Osteoblast (primary cell): ENCODE results near the gene TPRN. TPM values are rescaled to one million over a fixed set of nuclear protein-coding genes. Genes with fewer than 3 reads are reported as not detected.
"Not testable (repeated sequence)": the region's sequence is repeated elsewhere in the genome, so short reads cannot be mapped to it uniquely, and the experiment has no call there.

Experiments used
- DNase-seq: peaks from one replicate; pipeline ENCODE4 v3.0.0; 2011; ENCODE audit warnings: low spot score, mixed read lengths; ENCODE audit not compliant: insufficient read length; ENCODE audit errors: missing footprints
- H2AFZ ChIP-seq: 2 replicates; pipeline ENCODE4 v1.6.0; 2011; ENCODE audit warnings: mild to moderate bottlenecking, low read length
- H3K27ac ChIP-seq: 2 replicates; pipeline ENCODE4 v1.5.1; 2011; ENCODE audit warnings: mild to moderate bottlenecking, low read depth, low read length, moderate library complexity
- H3K27me3 ChIP-seq: 2 replicates; pipeline ENCODE4 v1.6.0; 2012; ENCODE audit warnings: mild to moderate bottlenecking, control low read depth, inconsistent platforms, low read length, moderate library complexity; ENCODE audit not compliant: insufficient read depth
- H3K36me3 ChIP-seq: 2 replicates; pipeline ENCODE4 v1.5.1; 2011; ENCODE audit warnings: mild to moderate bottlenecking, low read length, control low read depth, moderate library complexity; ENCODE audit not compliant: insufficient read depth
- H3K4me1 ChIP-seq: 2 replicates; pipeline ENCODE4 v1.5.1; 2011; ENCODE audit warnings: mild to moderate bottlenecking, low read length, control low read depth, moderate library complexity; ENCODE audit not compliant: insufficient read depth
- H3K4me2 ChIP-seq: 2 replicates; pipeline ENCODE4 v1.6.0; 2011; ENCODE audit warnings: mild to moderate bottlenecking, low read length; ENCODE audit not compliant: insufficient read depth
- H3K4me3 ChIP-seq: fragments of 200-600 bp; sonication (generic); 3 replicates; pipeline ENCODE4 v1.5.1; 2012; ENCODE audit warnings: mild to moderate bottlenecking, low read length, inconsistent platforms; ENCODE audit not compliant: insufficient read depth
- H3K79me2 ChIP-seq: 2 replicates; pipeline ENCODE4 v1.6.0; 2012; ENCODE audit warnings: mild to moderate bottlenecking, low read length, control low read depth, inconsistent platforms; ENCODE audit not compliant: insufficient read depth
- H3K9me3 ChIP-seq: 2 replicates; pipeline ENCODE4 v1.5.1; 2011; ENCODE audit warnings: low read depth, low read length, control low read depth
- H4K20me1 ChIP-seq: 2 replicates; pipeline ENCODE4 v1.6.0; 2012; ENCODE audit warnings: mild to moderate bottlenecking, low read length, control low read depth; ENCODE audit not compliant: insufficient read depth
- total RNA-seq: library from RNA; depleted of rRNA; stranded (reverse); fragments of >200 nt; gene quantifications from 2 replicates; pipeline ENCODE4 v1.2.3, GENCODE V29; 2012
- TF ChIP-seq, protein P1 (sequence below): IDR thresholded peaks from 2 replicates; pipeline ENCODE4 v1.5.1; 2011; ENCODE audit warnings: mild to moderate bottlenecking, low read depth, low read length, moderate library complexity; ENCODE audit errors: extremely low read depth

TPRN gene
- total RNA-seq, 1 donor = 10.5 TPM

DNA sequence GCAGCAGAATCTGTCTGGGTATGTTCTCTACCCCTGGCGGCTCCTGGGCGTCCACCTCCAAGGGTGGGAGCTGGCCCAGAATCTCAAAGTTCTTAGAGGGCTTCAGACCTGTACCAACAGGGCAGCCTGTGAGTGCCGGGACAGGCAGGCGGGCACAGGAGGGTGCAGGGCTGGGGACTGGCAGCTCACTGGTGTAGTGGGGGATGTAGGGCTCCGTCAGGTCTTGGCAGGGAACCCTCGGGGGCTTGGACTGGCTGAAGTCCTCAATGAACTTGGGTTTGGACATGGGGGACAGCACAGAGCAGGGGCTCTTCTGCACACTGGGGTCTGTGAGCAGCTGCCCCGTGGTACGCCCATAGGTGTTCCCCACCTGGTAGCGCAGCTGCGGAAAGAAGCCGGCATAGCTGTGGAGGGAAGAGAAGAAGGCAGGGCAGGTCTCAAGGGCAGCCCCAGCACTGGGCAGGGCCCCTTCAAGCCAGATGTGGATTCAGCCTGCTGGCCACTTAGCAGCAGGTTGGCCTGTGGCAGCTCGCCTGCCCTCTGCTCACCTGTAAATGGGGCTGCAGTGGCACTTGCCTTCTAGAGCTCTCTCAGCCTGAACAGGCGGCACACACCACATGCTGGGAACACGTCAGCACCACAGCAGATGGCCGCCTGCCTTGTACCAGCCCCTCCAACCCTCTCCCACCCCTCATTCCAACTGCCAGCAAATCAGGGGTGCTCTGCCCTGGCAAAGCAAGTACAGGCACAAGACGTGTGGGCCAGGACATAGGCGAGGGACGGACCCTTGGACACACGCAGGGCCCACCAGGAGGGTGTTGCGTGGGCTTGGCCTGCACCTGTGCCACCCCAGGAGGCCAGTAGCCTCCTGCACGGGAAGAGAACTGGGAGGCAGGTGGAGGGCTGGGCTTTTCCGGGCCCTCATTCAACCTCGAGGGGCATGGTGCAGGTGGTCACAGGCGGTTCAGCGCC is 45.2 kb upstream of the TPRN start:
- H3K4me2 ChIP-seq = no peak overlapping the region
- TF ChIP-seq, protein P1, sequence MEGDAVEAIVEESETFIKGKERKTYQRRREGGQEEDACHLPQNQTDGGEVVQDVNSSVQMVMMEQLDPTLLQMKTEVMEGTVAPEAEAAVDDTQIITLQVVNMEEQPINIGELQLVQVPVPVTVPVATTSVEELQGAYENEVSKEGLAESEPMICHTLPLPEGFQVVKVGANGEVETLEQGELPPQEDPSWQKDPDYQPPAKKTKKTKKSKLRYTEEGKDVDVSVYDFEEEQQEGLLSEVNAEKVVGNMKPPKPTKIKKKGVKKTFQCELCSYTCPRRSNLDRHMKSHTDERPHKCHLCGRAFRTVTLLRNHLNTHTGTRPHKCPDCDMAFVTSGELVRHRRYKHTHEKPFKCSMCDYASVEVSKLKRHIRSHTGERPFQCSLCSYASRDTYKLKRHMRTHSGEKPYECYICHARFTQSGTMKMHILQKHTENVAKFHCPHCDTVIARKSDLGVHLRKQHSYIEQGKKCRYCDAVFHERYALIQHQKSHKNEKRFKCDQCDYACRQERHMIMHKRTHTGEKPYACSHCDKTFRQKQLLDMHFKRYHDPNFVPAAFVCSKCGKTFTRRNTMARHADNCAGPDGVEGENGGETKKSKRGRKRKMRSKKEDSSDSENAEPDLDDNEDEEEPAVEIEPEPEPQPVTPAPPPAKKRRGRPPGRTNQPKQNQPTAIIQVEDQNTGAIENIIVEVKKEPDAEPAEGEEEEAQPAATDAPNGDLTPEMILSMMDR = no peak
- H3K9me3 ChIP-seq = no peaks in the 10 kb centered on the region
- H4K20me1 ChIP-seq = peaks cover 31% of the 10 kb centered on the region
- H3K27ac ChIP-seq = no peak overlapping the region
- peaks cover 23% of the 10 kb centered on the region for H3K79me2 ChIP-seq
- no peak overlapping the region for H2AFZ ChIP-seq
- DNase-seq = peak; percentile 79
- H3K36me3 ChIP-seq = peaks cover 20% of the 10 kb centered on the region
- H3K4me1 ChIP-seq = peaks cover 8% of the 10 kb centered on the region
- no peak overlapping the region for H3K4me3 ChIP-seq
- peaks cover 5% of the 10 kb centered on the region for H3K27me3 ChIP-seq

DNA sequence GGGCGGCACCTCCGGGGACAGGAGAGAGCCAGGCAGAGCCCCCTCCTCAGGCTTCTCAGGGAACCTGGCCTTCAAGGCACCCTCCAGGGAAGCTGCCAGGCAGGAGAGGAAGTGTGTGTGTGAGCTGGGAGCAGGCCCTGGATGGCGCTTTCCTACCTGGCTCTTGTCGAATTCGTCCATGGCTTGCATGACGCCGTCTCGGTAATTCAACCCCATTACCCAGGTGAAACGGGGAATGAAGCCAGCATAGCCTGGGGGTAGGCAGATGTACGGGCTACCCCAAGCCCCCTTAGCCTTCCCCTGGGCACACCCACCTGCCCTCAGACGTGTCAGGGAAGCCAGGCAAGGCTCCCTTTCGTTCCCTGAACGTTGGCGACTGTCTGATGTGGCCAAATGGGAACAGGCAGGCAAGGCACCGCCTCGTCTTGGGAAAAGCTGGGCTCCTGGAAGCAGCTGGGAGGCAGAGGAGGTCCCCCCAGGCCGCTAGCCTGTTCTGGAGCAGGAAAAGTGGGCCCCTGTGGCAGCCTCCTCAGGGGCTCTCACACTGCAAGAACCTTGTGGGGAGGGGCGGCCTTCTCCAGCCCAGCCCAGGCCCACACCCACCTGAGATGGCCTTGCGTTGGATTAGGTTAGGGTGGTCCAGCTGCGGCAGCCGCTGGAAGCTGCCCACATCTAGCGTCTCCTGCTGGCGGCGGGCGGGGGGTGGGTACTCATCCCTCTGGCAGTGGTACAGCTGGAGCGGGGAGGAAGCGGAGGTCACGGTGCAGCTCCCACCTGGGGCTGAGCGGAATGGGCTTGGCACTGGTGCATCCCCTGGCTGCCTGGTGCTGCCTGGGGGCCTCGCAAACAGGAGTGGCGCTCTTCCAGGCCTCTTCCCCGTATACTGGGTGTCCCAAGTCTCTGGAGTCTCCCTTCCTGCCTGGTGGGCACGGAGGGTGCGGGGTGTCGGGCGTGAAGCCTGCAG is 44.2 kb upstream of the TPRN start:
- Histone ChIP-seq H3K36me3 (peaks cover 20% of the 10 kb centered on the region), H2AFZ (no peak overlapping the region), H3K4me2 (no peak overlapping the region), H3K4me3 (no peak overlapping the region), H3K4me1 (peaks cover 8% of the 10 kb centered on the region), H3K27ac (no peak overlapping the region), H4K20me1 (peaks cover 31% of the 10 kb centered on the region), H3K9me3 (no peaks in the 10 kb centered on the region), H3K79me2 (peaks cover 23% of the 10 kb centered on the region), H3K27me3 (peaks cover 3% of the 10 kb centered on the region)
- DNase-seq = peak; percentile 89
- TF ChIP-seq, protein P1 = no peak

DNA sequence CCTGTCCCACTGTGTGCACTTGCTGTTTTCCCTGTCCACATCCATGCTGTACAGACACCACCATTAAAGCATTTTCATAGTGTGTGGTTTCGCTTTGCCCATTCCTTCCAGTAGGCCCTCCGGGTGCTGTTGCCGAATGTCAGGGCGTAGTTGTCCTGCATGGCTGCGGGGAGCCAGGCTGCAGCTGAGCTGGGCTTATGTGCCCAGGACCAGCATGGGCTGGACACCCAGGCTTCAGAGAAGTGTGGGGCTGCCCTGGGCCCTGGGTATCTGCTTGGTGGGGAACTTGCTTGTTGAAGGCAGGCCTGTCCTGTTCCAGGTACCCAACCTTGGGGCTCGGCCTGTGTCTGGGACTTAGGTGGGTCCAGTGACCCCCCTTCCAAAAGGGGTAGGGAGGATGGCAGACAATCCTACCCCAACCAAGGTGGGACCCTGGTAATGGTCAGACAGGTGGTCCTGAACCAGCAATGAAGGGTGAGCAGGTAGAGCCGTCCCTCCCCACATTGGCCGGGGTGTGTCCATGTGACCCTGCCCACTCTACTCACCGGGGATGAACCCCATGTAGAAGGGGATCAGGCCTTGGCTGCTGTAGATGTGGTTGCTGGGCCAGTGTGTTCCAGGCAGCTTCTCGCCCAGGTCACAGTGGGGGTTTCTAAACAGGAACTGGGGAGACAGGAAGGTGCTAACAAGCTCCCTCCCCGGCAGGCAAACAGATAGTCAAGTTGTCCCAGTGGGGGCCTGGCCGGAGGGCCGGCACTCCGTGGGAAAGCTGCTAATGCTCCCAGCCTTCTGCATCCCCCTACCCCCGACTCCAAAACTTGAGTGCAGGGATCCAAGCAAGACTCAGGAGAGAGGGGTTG is 43.3 kb upstream of the TPRN start:
- peaks cover 20% of the 10 kb centered on the region for H3K36me3 ChIP-seq
- peak; percentile 84 for DNase-seq
- no peaks in the 10 kb centered on the region for H3K27me3 ChIP-seq
- H2AFZ ChIP-seq = no peak overlapping the region
- TF ChIP-seq, protein P1 = no peak
- H3K4me2 ChIP-seq = peak overlapping the region; percentile 4
- no peak overlapping the region for H3K27ac ChIP-seq
- no peak overlapping the region for H3K4me3 ChIP-seq
- H3K79me2 ChIP-seq = peaks cover 26% of the 10 kb centered on the region
- H4K20me1 ChIP-seq = peaks cover 31% of the 10 kb centered on the region
- no peaks in the 10 kb centered on the region for H3K9me3 ChIP-seq
- H3K4me1 ChIP-seq = peaks cover 8% of the 10 kb centered on the region

DNA sequence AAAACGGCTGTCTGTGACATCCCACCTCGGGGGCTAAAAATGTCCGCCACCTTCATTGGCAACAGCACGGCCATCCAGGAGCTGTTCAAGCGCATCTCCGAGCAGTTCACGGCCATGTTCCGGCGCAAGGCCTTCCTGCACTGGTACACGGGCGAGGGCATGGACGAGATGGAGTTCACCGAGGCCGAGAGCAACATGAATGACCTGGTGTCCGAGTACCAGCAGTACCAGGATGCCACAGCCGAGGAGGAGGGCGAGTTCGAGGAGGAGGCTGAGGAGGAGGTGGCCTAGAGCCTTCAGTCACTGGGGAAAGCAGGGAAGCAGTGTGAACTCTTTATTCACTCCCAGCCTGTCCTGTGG is 42.7 kb upstream of the TPRN start:
- not testable (repeated sequence) for DNase-seq, H3K9me3 ChIP-seq, H3K4me1 ChIP-seq, H2AFZ ChIP-seq, H3K27ac ChIP-seq, H3K27me3 ChIP-seq
- peak overlapping the region; percentile 88 for H3K4me2 ChIP-seq
- peaks cover 20% of the 10 kb centered on the region for H3K36me3 ChIP-seq
- H4K20me1 ChIP-seq = peaks cover 31% of the 10 kb centered on the region
- peak overlapping the region; percentile 89 for H3K4me3 ChIP-seq
- peaks cover 33% of the 10 kb centered on the region for H3K79me2 ChIP-seq
